ENCODE results near the gene KLHDC4. TPM values are rescaled to one million over a fixed set of nuclear protein-coding genes. Genes with fewer than 3 reads are reported as not detected.

Gene KLHDC4
- total RNA-seq, 1 donor from 2014 or later = 38.8 TPM

DNA sequence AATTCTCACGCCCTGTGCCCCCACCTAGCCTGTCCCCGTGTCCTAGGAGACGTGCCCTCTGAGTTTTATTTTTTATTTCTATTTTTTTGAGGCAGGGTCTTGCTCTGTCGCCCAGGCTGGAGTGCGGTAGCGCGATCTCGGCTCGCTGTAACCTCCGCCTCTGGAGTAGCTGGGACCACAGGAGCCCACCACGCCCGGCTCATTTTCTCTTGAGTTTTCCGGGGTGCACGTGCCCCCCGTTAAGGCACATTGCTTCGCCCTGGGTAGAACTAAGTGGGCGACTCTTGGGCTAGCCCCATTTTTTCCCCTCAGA lies 655 bp upstream of the KLHDC4 start:
- DNase-seq (no peak), ATAC-seq (no peak)
- Histone ChIP-seq H3K27ac (peak overlapping the region; percentile 94), H3K4me3 (peak overlapping the region; percentile 97), H3K4me1 (peaks cover 16% of the 10 kb centered on the region), H3K9me3 (no peaks in the 10 kb centered on the region), H3K27me3 (no peaks in the 10 kb centered on the region), H3K36me3 (peaks cover 5% of the 10 kb centered on the region)
- no peak for TF ChIP-seq CTCF (IDR thresholded peaks at IDR 0.05)
- intact Hi-C loops (cut with DNase I) = no loop called here

- Histone ChIP-seq H3K27ac (peak overlapping the region; percentile 94), H3K27me3 (no peaks in the 10 kb centered on the region), H3K4me3 (peak overlapping the region; percentile 97), H3K4me1 (peaks cover 16% of the 10 kb centered on the region), H3K36me3 (peaks cover 15% of the 10 kb centered on the region), H3K9me3 (no peaks in the 10 kb centered on the region)
- peak; percentile 67 for DNase-seq
- TF ChIP-seq CTCF (IDR thresholded peaks at IDR 0.05) = no peak
- intact Hi-C loops (cut with DNase I) = no loop called here
- ATAC-seq = peak; percentile 50
Observed at GRCh38 chr16:87765473-87765775, 362 bp downstream of the KLHDC4 start.

DNA sequence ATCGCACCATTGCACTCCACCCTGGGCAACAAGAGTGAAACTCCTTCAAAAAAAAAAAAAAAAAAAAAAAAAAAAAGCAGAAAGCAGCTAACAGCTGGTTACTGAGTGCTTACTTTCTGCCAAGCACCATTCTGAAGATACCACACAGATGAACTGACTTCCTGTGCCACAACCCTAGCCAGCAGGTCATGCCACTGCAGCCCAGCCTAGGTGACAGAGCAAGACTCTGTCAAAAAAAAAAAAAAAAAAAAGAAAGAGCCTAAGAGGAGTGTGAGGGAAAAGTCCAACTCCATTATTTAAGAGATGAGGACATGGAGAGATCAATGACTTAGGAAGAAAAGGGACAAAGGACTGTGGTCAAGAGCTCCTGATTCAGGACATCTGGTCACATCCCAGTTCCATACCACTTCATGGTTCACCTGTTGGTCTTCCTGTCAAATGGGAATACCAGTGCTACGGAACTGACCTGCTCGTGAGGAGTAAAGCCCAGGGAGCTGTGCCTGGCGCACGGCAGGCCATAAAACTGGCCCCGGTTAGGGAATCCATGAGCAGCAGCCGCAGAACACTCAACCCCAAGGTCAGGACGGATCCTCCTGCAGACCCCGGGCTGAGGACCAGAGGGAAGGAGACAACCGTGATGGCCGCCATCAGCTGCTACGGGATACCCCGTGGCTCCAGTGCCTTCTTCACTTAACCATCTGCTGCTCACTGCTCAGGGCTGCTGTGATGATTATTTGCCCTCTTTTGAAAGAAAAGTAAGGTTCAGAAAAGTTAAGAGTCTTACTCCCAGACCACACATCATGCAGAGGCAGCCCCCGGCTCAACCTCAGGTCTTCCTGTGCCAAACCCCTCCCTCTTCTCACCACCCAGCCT lies 950 bp downstream of the KLHDC4 start:
- H3K9me3 ChIP-seq = no peaks in the 10 kb centered on the region
- peak overlapping the region; percentile 97 for H3K4me3 ChIP-seq
- H3K27me3 ChIP-seq = no peaks in the 10 kb centered on the region
- peaks cover 21% of the 10 kb centered on the region for H3K36me3 ChIP-seq
- peaks cover 16% of the 10 kb centered on the region for H3K4me1 ChIP-seq
- H3K27ac ChIP-seq = peak overlapping the region; percentile 94
- intact Hi-C loops (cut with DNase I) = no loop called here
- ATAC-seq (no peak), DNase-seq (no peak)
- no peak for TF ChIP-seq CTCF (IDR thresholded peaks at IDR 0.05)

- no peak for DNase-seq
- peaks cover 35% of the 10 kb centered on the region for H3K36me3 ChIP-seq
- no peaks in the 10 kb centered on the region for H3K27me3 ChIP-seq
- ATAC-seq = no peak
- H3K4me1 ChIP-seq = peaks cover 16% of the 10 kb centered on the region
- intact Hi-C loops (cut with DNase I) = no loop called here
- no peaks in the 10 kb centered on the region for H3K9me3 ChIP-seq
- H3K27ac ChIP-seq = no peak overlapping the region
- no peak overlapping the region for H3K4me3 ChIP-seq
- TF ChIP-seq CTCF (IDR thresholded peaks at IDR 0.05) = no peak
Observed at GRCh38 chr16:87762620-87763019, 3.2 kb downstream of the KLHDC4 start.

DNA sequence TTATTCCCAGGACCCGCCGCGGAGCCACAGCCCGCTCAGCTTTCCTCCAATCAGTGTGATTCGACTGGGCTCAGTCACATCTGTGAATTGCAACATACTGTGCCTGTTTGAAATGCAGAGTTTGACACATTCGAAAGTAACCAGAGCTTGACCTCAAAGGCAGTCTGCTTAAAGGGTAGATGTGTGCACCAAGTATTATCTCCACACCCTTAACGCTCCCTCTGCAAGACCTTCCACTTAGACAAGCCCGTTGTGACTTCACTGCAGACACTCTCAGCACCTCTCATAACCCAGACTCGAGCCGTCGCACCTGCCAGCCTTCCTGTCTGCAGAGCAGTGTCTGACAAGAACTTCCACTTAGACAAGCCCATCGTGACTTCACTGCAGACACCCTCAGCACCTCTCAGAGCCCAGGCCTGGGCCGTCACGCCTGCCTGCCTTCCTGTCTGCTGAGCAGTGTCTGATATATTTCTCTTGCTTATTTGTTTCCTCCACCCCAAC lies 3.7 kb downstream of the KLHDC4 start:
- peaks cover 16% of the 10 kb centered on the region for H3K4me1 ChIP-seq
- DNase-seq (no peak), ATAC-seq (no peak)
- H3K27me3 ChIP-seq = no peaks in the 10 kb centered on the region
- H3K9me3 ChIP-seq = no peaks in the 10 kb centered on the region
- H3K4me3 ChIP-seq = no peak overlapping the region
- intact Hi-C loops (cut with DNase I) = no loop called here
- H3K27ac ChIP-seq = no peak overlapping the region
- peaks cover 40% of the 10 kb centered on the region for H3K36me3 ChIP-seq
- TF ChIP-seq CTCF (IDR thresholded peaks at IDR 0.05) = no peak
